Neuronal stem cell (in vitro differentiated cells): ENCODE results near the gene MRAS.

Source experiments
- DNase-seq: peaks from one replicate; pipeline ENCODE4 v3.0.0-alpha.2; 2013; ENCODE audit warnings: low spot score
- H2AFZ ChIP-seq: one replicate; pipeline ENCODE4 v1.6.1; 2013; ENCODE audit warnings: mild to moderate bottlenecking, low read length, inconsistent platforms
- H2AK5ac ChIP-seq: 2 replicates; pipeline ENCODE4 v1.6.1; 2013; ENCODE audit warnings: low read depth, mild to moderate bottlenecking, inconsistent platforms, low read length, moderate library complexity, mixed read lengths
- H2BK120ac ChIP-seq: 2 replicates; pipeline ENCODE4 v1.6.1; 2013; ENCODE audit warnings: low read depth, mild to moderate bottlenecking, inconsistent platforms, low read length, moderate library complexity, mixed read lengths
- H2BK12ac ChIP-seq: one replicate; pipeline ENCODE4 v1.6.1; 2013; ENCODE audit warnings: low read length, inconsistent platforms
- H2BK15ac ChIP-seq: 2 replicates; pipeline ENCODE4 v1.6.1; 2013; ENCODE audit warnings: mild to moderate bottlenecking, low read length, inconsistent platforms, mixed read lengths
- H2BK5ac ChIP-seq: one replicate; pipeline ENCODE4 v1.6.1; 2013; ENCODE audit warnings: inconsistent platforms, mild to moderate bottlenecking, low read length, moderate library complexity
- H3K14ac ChIP-seq: one replicate; pipeline ENCODE4 v1.6.1; 2013; ENCODE audit warnings: low read length, inconsistent platforms
- H3K18ac ChIP-seq: 2 replicates; pipeline ENCODE4 v1.6.1; 2013; ENCODE audit warnings: low read length, inconsistent platforms
- H3K23ac ChIP-seq: 2 replicates; pipeline ENCODE4 v1.6.1; 2013; ENCODE audit warnings: low read depth, mild to moderate bottlenecking, mixed read lengths, low read length, inconsistent platforms; ENCODE audit not compliant: poor library complexity
- H3K27ac ChIP-seq: replicated peaks from 3 replicates; pipeline ENCODE4 v1.5.1; 2013; ENCODE audit warnings: low read length, inconsistent platforms
- H3K27me3 ChIP-seq, 3 experiments: 2 replicates each; pipeline ENCODE4 v1.6.1; 2013; ENCODE audit warnings: low read length in 3 of 3, mild to moderate bottlenecking in 2 of 3, inconsistent platforms in 1 of 3, low read depth in 1 of 3, mixed read lengths in 1 of 3, moderate library complexity in 1 of 3; ENCODE audit not compliant: control insufficient read depth in 3 of 3, insufficient read depth in 3 of 3
- H3K36me3 ChIP-seq, 2 donors: replicated peaks in 1 of 2; 2 replicates each; pipeline ENCODE4 v1.6.1; 2013; ENCODE audit warnings: low read length in 2 of 2; ENCODE audit not compliant: control insufficient read depth in 2 of 2, insufficient read depth in 2 of 2
- H3K4ac ChIP-seq: 2 replicates; pipeline ENCODE4 v1.6.1; 2013; ENCODE audit warnings: inconsistent platforms, mild to moderate bottlenecking, low read length, moderate library complexity
- H3K4me1 ChIP-seq, 2 donors: 1 replicate in 1 of 2; 2 replicates in 1 of 2; pipeline ENCODE4 v1.6.1; 2013; ENCODE audit warnings: low read length in 2 of 2, low read depth in 1 of 2; ENCODE audit not compliant: control insufficient read depth in 2 of 2, insufficient read depth in 1 of 2
- H3K4me2 ChIP-seq: one replicate; pipeline ENCODE4 v1.6.1; 2013; ENCODE audit warnings: mild to moderate bottlenecking, low read length, inconsistent platforms; ENCODE audit not compliant: insufficient read depth, poor library complexity, severe bottlenecking
- H3K4me3 ChIP-seq, 2 donors: 2 replicates each; pipeline ENCODE4 v1.5.1; 2013; ENCODE audit warnings: low read length in 2 of 2, mild to moderate bottlenecking in 2 of 2, inconsistent platforms in 1 of 2, moderate library complexity in 1 of 2
- H3K79me1 ChIP-seq: one replicate; pipeline ENCODE4 v1.6.1; 2013; ENCODE audit warnings: low read depth, mild to moderate bottlenecking, inconsistent platforms, low read length, moderate library complexity
- H3K9ac ChIP-seq: one replicate; pipeline ENCODE4 v1.6.1; 2013; ENCODE audit warnings: mild to moderate bottlenecking, low read depth, low read length, inconsistent platforms; ENCODE audit not compliant: poor library complexity
- H3K9me3 ChIP-seq, 2 donors: replicated peaks in 1 of 2; 2 replicates each; pipeline versions ENCODE3 to v1.6.1; 2013; ENCODE audit warnings: low read length in 2 of 2, mild to moderate bottlenecking in 2 of 2, inconsistent platforms in 1 of 2, low read depth in 1 of 2, mixed read lengths in 1 of 2, moderate library complexity in 1 of 2; ENCODE audit not compliant: control insufficient read depth in 2 of 2, insufficient read depth in 1 of 2
- H4K8ac ChIP-seq: one replicate; pipeline ENCODE4 v1.6.1; 2013; ENCODE audit warnings: low read depth, mild to moderate bottlenecking, inconsistent platforms, low read length, moderate library complexity
- H4K91ac ChIP-seq: one replicate; pipeline ENCODE4 v1.6.1; 2013; ENCODE audit warnings: low read length, low read depth, mild to moderate bottlenecking, inconsistent platforms; ENCODE audit not compliant: poor library complexity
- WGBS, 2 donors: extraction: QIAGEN DNeasy Blood & Tissue Kit; methylation state at CpG; one replicate each; pipeline ENCODE4 v1.1.7; 2013; ENCODE audit warnings: missing lambda C conversion rate in 2 of 2, mixed read lengths in 1 of 2; ENCODE audit not compliant: insufficient read length in 2 of 2, insufficient replicate concordance in 1 of 2; ENCODE audit errors: extremely low coverage in 2 of 2; 5-methylcytosine and 5-hydroxymethylcytosine counted together

MRAS gene

DNA sequence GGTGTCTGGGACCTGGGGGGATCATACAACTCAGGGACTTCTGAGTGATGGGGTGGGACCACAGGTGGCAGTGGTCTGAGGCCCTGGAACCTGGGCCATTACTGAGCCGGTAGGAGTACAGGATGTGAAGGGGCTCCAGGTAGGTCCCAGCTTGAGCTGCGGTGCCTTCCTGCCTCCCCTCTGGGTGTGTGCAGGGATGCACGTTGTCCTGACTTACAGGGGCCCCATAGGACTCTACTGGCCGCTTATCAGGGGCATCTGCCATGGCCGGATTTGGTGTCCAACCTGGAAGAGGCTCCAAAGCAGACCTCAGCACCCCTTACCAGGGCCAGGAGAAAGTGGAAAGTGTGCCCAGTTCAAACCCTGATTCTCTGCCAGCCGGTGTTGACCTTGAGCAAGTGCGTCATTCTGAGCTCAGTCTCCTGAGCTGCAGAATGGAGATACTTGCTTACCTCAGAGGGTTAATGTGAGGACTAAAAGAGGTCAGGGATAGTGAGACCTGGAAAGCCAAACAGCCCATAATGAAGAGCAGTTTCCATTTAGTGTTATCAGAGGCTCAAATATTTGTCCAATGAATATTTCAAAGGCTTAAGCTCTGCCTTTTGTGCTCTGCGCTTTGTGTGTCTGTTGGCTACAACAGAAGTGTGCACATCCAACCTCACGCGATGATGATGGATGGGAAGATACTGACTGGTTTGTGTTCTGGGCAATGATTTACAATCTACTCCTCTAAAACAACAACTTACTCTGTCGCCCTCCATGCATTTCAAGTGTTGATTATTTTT, 50.6 kb downstream of the MRAS start:
- Histone ChIP-seq H3K4me2 (no peak overlapping the region), H3K27me3 (no peaks in the 10 kb centered on the region), H3K18ac (no peak overlapping the region), H2AFZ (no peak overlapping the region), H3K4me3 (no peak overlapping the region), H2BK120ac (no peak overlapping the region), H4K8ac (no peak overlapping the region), H3K79me1 (peaks cover 4% of the 10 kb centered on the region), H2BK5ac (no peak overlapping the region), H3K23ac (no peak overlapping the region), H2BK15ac (no peak overlapping the region), H3K36me3 (peaks cover 0 to 33% of the 10 kb centered on the region in 2 donors), H3K27ac (no peak overlapping the region), H3K4ac (no peak overlapping the region), H3K14ac (no peak overlapping the region), H3K4me1 (peaks cover 0 to 8% of the 10 kb centered on the region in 2 donors), H2BK12ac (no peak overlapping the region), H3K9ac (no peak overlapping the region), H3K9me3 (no peaks in the 10 kb centered on the region), H2AK5ac (no peak overlapping the region), H4K91ac (no peak overlapping the region)
- DNase-seq, result no peak
- no CpG with 5 or more reads among the region's 11 CpGs for WGBS, 2 donors

- no peak overlapping the region for H3K4ac ChIP-seq
- H2AFZ ChIP-seq, result no peak overlapping the region
- H3K36me3 ChIP-seq, result peaks cover 0 to 38% of the 10 kb centered on the region in 2 donors
- H3K79me1 ChIP-seq, result peaks cover 4% of the 10 kb centered on the region
- no peak overlapping the region for H3K4me2 ChIP-seq
- no CpG with 5 or more reads among the region's 10 CpGs for WGBS, 2 donors
- no peak overlapping the region for H3K23ac ChIP-seq
- no peaks in the 10 kb centered on the region for H3K9me3 ChIP-seq
- H4K8ac ChIP-seq, result no peak overlapping the region
- H2BK120ac ChIP-seq, result no peak overlapping the region
- H3K4me1 ChIP-seq, result peaks cover 0 to 8% of the 10 kb centered on the region in 2 donors
- no peak overlapping the region for H2BK5ac ChIP-seq
- H3K14ac ChIP-seq, result no peak overlapping the region
- H3K18ac ChIP-seq, result no peak overlapping the region
- H4K91ac ChIP-seq, result no peak overlapping the region
- no peak overlapping the region for H3K27ac ChIP-seq
- no peaks in the 10 kb centered on the region for H3K27me3 ChIP-seq
- H3K4me3 ChIP-seq, result no peak overlapping the region
- H3K9ac ChIP-seq, result no peak overlapping the region
- H2BK15ac ChIP-seq, result no peak overlapping the region
- no peak overlapping the region for H2BK12ac ChIP-seq
- no peak for DNase-seq
- H2AK5ac ChIP-seq, result no peak overlapping the region
Observed at GRCh38 chr3:138399766-138400165, 51.4 kb downstream of the MRAS start.

GRCh38 chr3:138400651-138401070, 52.3 kb downstream of the MRAS start:
- H2BK5ac ChIP-seq, result no peak overlapping the region
- no peak overlapping the region for H3K4me2 ChIP-seq
- H3K9me3 ChIP-seq, result no peaks in the 10 kb centered on the region
- peaks cover 0 to 40% of the 10 kb centered on the region in 2 donors for H3K36me3 ChIP-seq
- H2BK15ac ChIP-seq, result no peak overlapping the region
- peaks cover 2% of the 10 kb centered on the region for H3K79me1 ChIP-seq
- H2AK5ac ChIP-seq, result no peak overlapping the region
- no peak overlapping the region for H3K18ac ChIP-seq
- H3K23ac ChIP-seq, result no peak overlapping the region
- H3K4me1 ChIP-seq, result peaks cover 0 to 8% of the 10 kb centered on the region in 2 donors
- no peak overlapping the region for H3K9ac ChIP-seq
- H3K27ac ChIP-seq, result no peak overlapping the region
- H2BK120ac ChIP-seq, result no peak overlapping the region
- H4K91ac ChIP-seq, result no peak overlapping the region
- no peaks in the 10 kb centered on the region for H3K27me3 ChIP-seq
- no peak overlapping the region for H3K4me3 ChIP-seq
- H3K4ac ChIP-seq, result no peak overlapping the region
- no peak for DNase-seq
- no CpG with 5 or more reads among the region's 2 CpGs for WGBS, 2 donors
- no peak overlapping the region for H2BK12ac ChIP-seq
- H3K14ac ChIP-seq, result no peak overlapping the region
- no peak overlapping the region for H2AFZ ChIP-seq
- H4K8ac ChIP-seq, result no peak overlapping the region

DNA sequence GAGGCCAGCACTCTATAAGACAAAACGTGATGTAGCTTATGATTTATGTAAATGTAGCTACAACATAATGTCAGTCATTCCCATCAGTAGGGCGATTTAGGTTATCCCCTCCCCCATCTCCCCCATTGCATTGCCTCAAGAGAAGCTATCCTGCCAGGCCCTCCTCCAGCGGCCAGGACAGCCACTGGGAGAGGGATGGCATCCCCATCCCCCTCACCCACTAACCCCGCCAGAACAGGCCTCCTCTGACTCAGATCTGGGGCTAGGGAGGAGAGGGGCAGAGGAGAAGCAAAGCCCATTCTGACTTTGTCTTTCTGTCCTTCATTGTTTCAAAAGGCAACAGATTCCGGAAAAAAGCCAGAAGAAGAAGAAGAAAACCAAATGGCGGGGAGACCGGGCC, 53.5 kb downstream of the MRAS start:
- H3K79me1 ChIP-seq, result peaks cover under 1% of the 10 kb centered on the region
- H2AK5ac ChIP-seq, result no peak overlapping the region
- DNase-seq, result no peak
- no CpG with 5 or more reads among the region's 7 CpGs for WGBS, 2 donors
- H3K4me3 ChIP-seq, result no peak overlapping the region
- no peak overlapping the region for H3K14ac ChIP-seq
- H4K91ac ChIP-seq, result no peak overlapping the region
- no peak overlapping the region for H2BK5ac ChIP-seq
- no peak overlapping the region for H2BK15ac ChIP-seq
- H2AFZ ChIP-seq, result no peak overlapping the region
- H3K27me3 ChIP-seq, result no peaks in the 10 kb centered on the region
- H2BK120ac ChIP-seq, result no peak overlapping the region
- H4K8ac ChIP-seq, result no peak overlapping the region
- H3K27ac ChIP-seq, result no peak overlapping the region
- no peak overlapping the region for H2BK12ac ChIP-seq
- no peak overlapping the region for H3K4me2 ChIP-seq
- peak overlapping the region; percentile 18 for H3K9ac ChIP-seq
- H3K23ac ChIP-seq, result no peak overlapping the region
- H3K4me1 ChIP-seq, result peaks cover 0 to 8% of the 10 kb centered on the region in 2 donors
- H3K18ac ChIP-seq, result no peak overlapping the region
- no peak overlapping the region for H3K4ac ChIP-seq
- peaks cover 0 to 40% of the 10 kb centered on the region in 2 donors for H3K36me3 ChIP-seq
- no peaks in the 10 kb centered on the region for H3K9me3 ChIP-seq
